ENCODE measurements around the gene PUDP. TPM values are rescaled to one million over a fixed set of nuclear protein-coding genes. Genes with fewer than 3 reads are reported as not detected.

PUDP gene
- total and polyA plus RNA-seq, 7 experiments from 2014 or later, result 6.2 to 16.5 (median 10.5) TPM

DNA sequence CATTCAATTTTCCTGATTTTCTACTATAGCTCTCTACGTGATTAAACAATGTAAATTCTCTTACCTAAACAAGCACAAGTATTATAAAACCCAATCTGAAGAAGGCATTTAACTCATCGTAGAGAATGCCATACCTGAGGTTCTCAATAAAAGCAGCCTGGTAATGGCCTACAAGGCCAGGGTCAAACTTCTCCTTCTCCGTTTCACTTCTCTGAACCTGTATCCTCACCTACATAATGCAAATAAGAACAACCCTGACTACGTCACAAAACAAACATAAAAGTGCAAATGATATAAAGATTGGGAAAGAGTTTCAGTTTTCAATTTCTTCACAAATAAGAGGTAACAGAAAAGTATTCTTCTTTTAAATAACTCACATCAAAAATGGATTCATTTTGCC lies 56.0 kb downstream of the PUDP start:
- Mint-ChIP-seq H3K9me3 (no peaks in the 10 kb centered on the region), H3K4me3 (no peak overlapping the region), H3K27me3 (no peaks in the 10 kb centered on the region), H3K27ac (peak overlapping the region in 3 of 9 donors; percentile 21 to 71 (median 45)), H3K4me1 (peaks cover 4 to 55% (median 26%) of the 10 kb centered on the region in 7 donors), H3K36me3 (peaks cover 0 to 17% (median 3%) of the 10 kb centered on the region in 5 donors)
- Histone ChIP-seq H3K36me3 (ENCODE audit: control insufficient read depth in 2 of 3, insufficient read depth in 3 of 3, low read length in 3 of 3) (no peaks in the 10 kb centered on the region), H3K4me1 (ENCODE audit: control insufficient read depth in 2 of 2, insufficient read depth in 2 of 2, low read length in 2 of 2) (peaks cover 0 to 11% of the 10 kb centered on the region in 2 donors), H3K27ac (ENCODE audit: low read depth, low read length) (no peak overlapping the region), H3K27me3 (ENCODE audit: control insufficient read depth in 2 of 2, insufficient read depth in 2 of 2, low read length in 2 of 2) (no peaks in the 10 kb centered on the region), H3K4me3 (ENCODE audit: low read length) (no peak overlapping the region), H3K9me3 (ENCODE audit: control insufficient read depth in 2 of 3, low read length in 3 of 3) (no peaks in the 10 kb centered on the region)
- ChIA-PET CTCF (no interaction called here), POLR2A (interaction anchor here (0.6 kb wide), 1 partner anchor 58 kb away, joined by 4 read pairs; no protein-coding TSS in a partner anchor)
- no peak for DNase-seq
- no peak for ATAC-seq
- intact Hi-C loops (cut with micrococcal nuclease), result no loop called here

DNA sequence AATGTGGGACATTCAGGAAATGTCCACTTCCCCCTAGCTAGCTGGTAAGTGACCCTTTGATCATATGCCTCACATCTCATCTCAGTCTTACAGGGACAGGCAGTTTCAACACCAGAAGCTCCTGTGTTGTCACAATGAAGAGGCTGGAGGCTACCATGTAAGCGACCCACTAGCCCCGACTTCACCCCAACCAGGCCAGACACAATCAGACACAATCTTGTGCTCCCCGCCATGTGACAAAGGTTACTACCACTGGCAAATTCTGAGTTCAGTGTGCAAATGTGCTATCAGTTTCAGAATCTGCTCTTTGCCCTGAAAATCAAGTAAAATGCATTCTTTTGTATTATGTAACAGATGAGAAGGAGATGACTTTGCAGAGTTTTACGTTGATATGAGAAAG lies 57.3 kb downstream of the PUDP start:
- no peak overlapping the region for H3K27ac ChIP-seq (ENCODE audit: low read depth, low read length)
- H3K4me3 Mint-ChIP-seq, result no peak overlapping the region
- CTCF ChIA-PET, result no interaction called here
- no peaks in the 10 kb centered on the region for H3K9me3 ChIP-seq (ENCODE audit: control insufficient read depth in 2 of 3, low read length in 3 of 3)
- no peaks in the 10 kb centered on the region for H3K36me3 ChIP-seq (ENCODE audit: control insufficient read depth in 2 of 3, insufficient read depth in 3 of 3, low read length in 3 of 3)
- ATAC-seq (no peak), DNase-seq (no peak)
- intact Hi-C loops (cut with micrococcal nuclease), result no loop called here
- peaks cover 0 to 8% (median 2%) of the 10 kb centered on the region in 5 donors for H3K36me3 Mint-ChIP-seq
- no peaks in the 10 kb centered on the region for H3K27me3 ChIP-seq (ENCODE audit: control insufficient read depth in 2 of 2, insufficient read depth in 2 of 2, low read length in 2 of 2)
- H3K4me3 ChIP-seq (ENCODE audit: low read length), result no peak overlapping the region
- H3K9me3 Mint-ChIP-seq, result no peaks in the 10 kb centered on the region
- peaks cover 4 to 17% of the 10 kb centered on the region in 2 donors for H3K4me1 ChIP-seq (ENCODE audit: control insufficient read depth in 2 of 2, insufficient read depth in 2 of 2, low read length in 2 of 2)
- no peaks in the 10 kb centered on the region for H3K27me3 Mint-ChIP-seq
- peaks cover 13 to 67% (median 38%) of the 10 kb centered on the region in 7 donors for H3K4me1 Mint-ChIP-seq
- POLR2A ChIA-PET, result no interaction called here
- peak overlapping the region in 6 of 9 donors; percentile 21 to 57 (median 42) for H3K27ac Mint-ChIP-seq

DNA sequence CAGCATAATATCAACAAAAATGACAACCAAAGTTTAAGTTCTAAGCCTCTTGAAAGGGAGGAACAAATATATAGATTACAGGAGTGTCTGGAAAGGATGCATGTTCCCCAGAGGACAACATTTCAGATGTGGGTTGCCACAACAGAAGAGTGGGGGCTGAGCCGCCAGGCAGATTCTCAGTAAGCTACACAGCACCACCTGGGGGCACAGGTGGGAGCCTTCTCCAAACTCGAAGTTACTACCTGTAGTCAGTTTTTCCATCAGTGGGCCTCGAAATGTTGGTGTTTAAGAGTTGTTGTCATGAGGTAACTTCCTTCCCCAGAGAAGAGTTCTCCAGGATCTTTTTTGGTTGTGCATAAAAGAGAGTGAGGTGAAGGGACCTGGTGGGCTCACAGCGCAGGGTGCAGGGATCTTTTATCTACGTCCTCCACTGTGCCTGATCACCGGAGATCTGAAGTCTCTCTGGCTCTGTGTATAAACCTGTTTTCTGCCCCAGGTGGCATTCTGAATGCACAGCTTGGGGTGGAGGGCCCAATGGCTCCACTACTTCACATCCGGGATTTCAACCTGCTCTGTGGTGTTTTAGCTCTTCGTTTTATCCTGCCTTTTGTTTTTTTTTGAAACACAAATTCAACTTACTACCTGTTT lies 58.9 kb downstream of the PUDP start:
- CTCF ChIA-PET, result interaction anchor here (0.6 kb wide), 1 partner anchor 12 kb away, joined by 3 read pairs; no protein-coding TSS in a partner anchor
- Histone ChIP-seq H3K4me1 (ENCODE audit: control insufficient read depth in 2 of 2, insufficient read depth in 2 of 2, low read length in 2 of 2) (peaks cover 11 to 21% of the 10 kb centered on the region in 2 donors), H3K9me3 (ENCODE audit: control insufficient read depth in 2 of 3, low read length in 3 of 3) (no peaks in the 10 kb centered on the region), H3K4me3 (ENCODE audit: low read length) (no peak overlapping the region), H3K27me3 (ENCODE audit: control insufficient read depth in 2 of 2, insufficient read depth in 2 of 2, low read length in 2 of 2) (no peaks in the 10 kb centered on the region), H3K36me3 (ENCODE audit: control insufficient read depth in 2 of 3, insufficient read depth in 3 of 3, low read length in 3 of 3) (no peaks in the 10 kb centered on the region), H3K27ac (ENCODE audit: low read depth, low read length) (peak overlapping the region; percentile 34)
- POLR2A ChIA-PET, result no interaction called here
- peak; percentile 64 for ATAC-seq
- H3K36me3 Mint-ChIP-seq, result peaks cover 0 to 2% (median 0%) of the 10 kb centered on the region in 5 donors
- H3K4me3 Mint-ChIP-seq, result peak overlapping the region in 8 of 10 donors; percentile 5 to 55 (median 46)
- peak overlapping the region; percentile 8 to 93 (median 75) for H3K27ac Mint-ChIP-seq
- peaks cover 14 to 83% (median 48%) of the 10 kb centered on the region in 7 donors for H3K4me1 Mint-ChIP-seq
- peak in 7 of 9 donors; percentile 40 to 73 (median 58) for DNase-seq
- H3K9me3 Mint-ChIP-seq, result no peaks in the 10 kb centered on the region
- H3K27me3 Mint-ChIP-seq, result no peaks in the 10 kb centered on the region
- intact Hi-C loops (cut with micrococcal nuclease), result loop anchor here (1.0 to 10.0 kb wide), 3 partner anchors 20 to 1064 kb away; partner anchors contain the start of gene PNPLA4 (in 1 of the 2)

DNA sequence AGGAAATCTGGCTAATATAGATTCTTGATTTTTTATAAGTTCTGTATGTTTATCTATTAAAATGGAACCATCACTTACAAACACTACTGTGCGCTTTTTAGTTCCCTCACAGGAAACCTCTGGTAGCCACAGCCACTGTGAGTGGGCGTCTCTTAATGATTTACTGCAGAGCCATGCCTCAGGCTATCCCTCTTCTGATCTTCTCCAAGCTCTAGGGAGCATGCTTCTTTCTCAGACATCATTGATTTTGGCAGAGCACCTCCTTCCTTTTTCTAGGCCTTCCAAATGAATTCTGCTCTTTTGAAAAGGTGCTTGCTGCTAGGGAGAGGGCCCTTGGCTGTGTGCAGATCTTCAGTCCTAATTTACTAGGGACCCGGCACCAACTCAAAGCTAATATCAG lies 61.6 kb downstream of the PUDP start:
- ATAC-seq (no peak), DNase-seq (no peak)
- ChIA-PET CTCF (no interaction called here), POLR2A (no interaction called here)
- Histone ChIP-seq H3K27me3 (ENCODE audit: control insufficient read depth in 2 of 2, insufficient read depth in 2 of 2, low read length in 2 of 2) (no peaks in the 10 kb centered on the region), H3K9me3 (ENCODE audit: control insufficient read depth in 2 of 3, low read length in 3 of 3) (no peaks in the 10 kb centered on the region), H3K4me1 (ENCODE audit: control insufficient read depth in 2 of 2, insufficient read depth in 2 of 2, low read length in 2 of 2) (peaks cover 26 to 40% of the 10 kb centered on the region in 2 donors), H3K36me3 (ENCODE audit: control insufficient read depth in 2 of 3, insufficient read depth in 3 of 3, low read length in 3 of 3) (no peaks in the 10 kb centered on the region), H3K27ac (ENCODE audit: low read depth, low read length) (no peak overlapping the region), H3K4me3 (ENCODE audit: low read length) (no peak overlapping the region)
- H3K36me3 Mint-ChIP-seq, result peaks cover 0 to 7% (median 0%) of the 10 kb centered on the region in 5 donors
- H3K27me3 Mint-ChIP-seq, result no peaks in the 10 kb centered on the region
- H3K4me1 Mint-ChIP-seq, result peaks cover 28 to 94% (median 66%) of the 10 kb centered on the region in 7 donors
- intact Hi-C loops (cut with micrococcal nuclease), result loop anchor here (10.0 kb wide), 2 partner anchors 838 to 1062 kb away; partner anchors contain the start of gene PNPLA4 (in 1 of the 2)
- H3K4me3 Mint-ChIP-seq, result no peak overlapping the region
- no peaks in the 10 kb centered on the region for H3K9me3 Mint-ChIP-seq
- H3K27ac Mint-ChIP-seq, result peak overlapping the region in 3 of 9 donors; percentile 24 to 77 (median 69)

DNA sequence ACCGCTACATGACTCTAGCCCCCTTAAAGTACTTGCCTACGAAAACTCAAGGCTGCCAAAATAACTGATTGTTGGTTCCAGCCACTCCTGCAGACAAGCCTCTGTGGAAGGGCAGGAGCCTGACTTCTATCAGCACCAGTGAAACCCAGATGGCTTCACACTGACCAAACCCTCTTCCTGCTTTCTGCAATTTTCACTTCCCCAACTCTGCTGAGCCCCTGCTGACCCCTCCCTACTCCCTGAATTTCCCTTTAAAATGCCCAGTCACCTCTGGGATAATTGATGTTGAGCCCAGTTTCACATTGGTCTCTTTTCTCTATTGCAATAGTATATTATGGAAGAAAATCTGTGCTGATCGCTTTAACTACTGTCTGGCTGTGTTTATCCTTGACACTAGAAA lies 62.1 kb downstream of the PUDP start:
- Mint-ChIP-seq H3K27me3 (no peaks in the 10 kb centered on the region), H3K9me3 (no peaks in the 10 kb centered on the region), H3K4me1 (peaks cover 28 to 95% (median 66%) of the 10 kb centered on the region in 7 donors), H3K36me3 (peaks cover 0 to 8% (median 0%) of the 10 kb centered on the region in 5 donors), H3K4me3 (peak overlapping the region in 4 of 10 donors; percentile 14 to 61 (median 32)), H3K27ac (peak overlapping the region in 7 of 9 donors; percentile 12 to 77 (median 59))
- H3K36me3 ChIP-seq (ENCODE audit: control insufficient read depth in 2 of 3, insufficient read depth in 3 of 3, low read length in 3 of 3), result no peaks in the 10 kb centered on the region
- DNase-seq (no peak), ATAC-seq (no peak)
- H3K4me1 ChIP-seq (ENCODE audit: control insufficient read depth in 2 of 2, insufficient read depth in 2 of 2, low read length in 2 of 2), result peaks cover 26 to 40% of the 10 kb centered on the region in 2 donors
- POLR2A ChIA-PET, result no interaction called here
- intact Hi-C loops (cut with micrococcal nuclease), result loop anchor here (2.0 to 10.0 kb wide), 4 partner anchors 27 to 1061 kb away; partner anchors contain the start of genes PNPLA4 (in 1 of the 2) and PUDP (in 1 of the 2)
- CTCF ChIA-PET, result no interaction called here
- H3K27me3 ChIP-seq (ENCODE audit: control insufficient read depth in 2 of 2, insufficient read depth in 2 of 2, low read length in 2 of 2), result no peaks in the 10 kb centered on the region
- no peak overlapping the region for H3K27ac ChIP-seq (ENCODE audit: low read depth, low read length)
- H3K9me3 ChIP-seq (ENCODE audit: control insufficient read depth in 2 of 3, low read length in 3 of 3), result no peaks in the 10 kb centered on the region
- H3K4me3 ChIP-seq (ENCODE audit: low read length), result no peak overlapping the region

DNA sequence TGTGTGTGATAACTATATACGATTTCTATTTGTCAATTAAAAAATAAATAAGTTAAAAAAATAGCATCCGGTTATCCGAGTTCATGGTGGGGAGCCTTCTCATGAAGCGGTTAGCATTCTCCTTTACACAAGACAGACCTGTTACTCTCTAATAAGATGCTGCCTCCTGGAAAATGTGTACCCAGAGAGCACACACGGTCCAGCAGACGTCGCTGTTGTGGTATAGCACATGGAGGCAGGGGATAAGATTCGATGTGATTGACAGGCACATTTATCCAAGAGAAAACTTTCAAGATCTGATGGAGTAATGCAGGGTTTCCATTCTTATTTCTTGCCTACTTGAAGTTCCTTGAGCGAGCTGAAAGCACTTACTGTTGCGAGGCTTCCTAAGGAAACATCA lies 63.1 kb downstream of the PUDP start:
- Histone ChIP-seq H3K36me3 (ENCODE audit: control insufficient read depth in 2 of 3, insufficient read depth in 3 of 3, low read length in 3 of 3) (no peaks in the 10 kb centered on the region), H3K9me3 (ENCODE audit: control insufficient read depth in 2 of 3, low read length in 3 of 3) (no peaks in the 10 kb centered on the region), H3K27ac (ENCODE audit: low read depth, low read length) (no peak overlapping the region), H3K27me3 (ENCODE audit: control insufficient read depth in 2 of 2, insufficient read depth in 2 of 2, low read length in 2 of 2) (no peaks in the 10 kb centered on the region), H3K4me1 (ENCODE audit: control insufficient read depth in 2 of 2, insufficient read depth in 2 of 2, low read length in 2 of 2) (peaks cover 26 to 39% of the 10 kb centered on the region in 2 donors), H3K4me3 (ENCODE audit: low read length) (no peak overlapping the region)
- H3K27me3 Mint-ChIP-seq, result no peaks in the 10 kb centered on the region
- peaks cover 0 to 8% (median under 1%) of the 10 kb centered on the region in 5 donors for H3K36me3 Mint-ChIP-seq
- peak overlapping the region in 3 of 10 donors; percentile 7 to 89 (median 40) for H3K4me3 Mint-ChIP-seq
- ChIA-PET POLR2A (interaction anchor here (1.1 kb wide), 1 partner anchor 62 kb away, joined by 3 read pairs; no protein-coding TSS in a partner anchor), CTCF (no interaction called here)
- intact Hi-C loops (cut with micrococcal nuclease), result loop anchor here (1.0 to 10.0 kb wide), 6 partner anchors 26 to 1060 kb away; partner anchors contain the start of genes PNPLA4 (in 2 of the 2) and PUDP (in 2 of the 2)
- ATAC-seq (no peak), DNase-seq (no peak)
- peak overlapping the region in 4 of 9 donors; percentile 49 to 84 (median 62) for H3K27ac Mint-ChIP-seq
- H3K9me3 Mint-ChIP-seq, result no peaks in the 10 kb centered on the region
- peaks cover 28 to 93% (median 61%) of the 10 kb centered on the region in 7 donors for H3K4me1 Mint-ChIP-seq

Measured in naive thymus-derived CD4-positive, alpha-beta T cell (primary cell).